Testis (tissue), 3 donors: Measurements from ENCODE around the gene ZNF385A. TPM values are rescaled to one million over a fixed set of nuclear protein-coding genes. Genes with fewer than 3 reads are reported as not detected.
A peak's percentile ranks its signal among the peaks of the same experiment; 100 is the strongest.

ENCODE experiments used
- DNase-seq: peaks from one replicate; pipeline ENCODE4 v3.0.0-alpha.2; 2019
- H3K27ac ChIP-seq, 2 donors: fragments of 200-600 bp; sonication (generic); one replicate each; pipeline ENCODE4 v1.5.1; 2019
- H3K27me3 ChIP-seq: fragments of 200-600 bp; sonication (generic); one replicate; pipeline ENCODE4 v1.5.1; 2019
- H3K36me3 ChIP-seq: fragments of 200-600 bp; sonication (generic); one replicate; pipeline ENCODE4 v1.5.1; 2017; ENCODE audit warnings: low read depth; ENCODE audit errors: missing control alignments
- H3K4me1 ChIP-seq: fragments of 200-600 bp; sonication (generic); one replicate; pipeline ENCODE4 v1.5.1; 2019
- H3K4me3 ChIP-seq, 2 donors: fragments of 200-600 bp; sonication (generic); one replicate each; pipeline ENCODE4 v1.5.1; 2017 to 2019
- H3K9me3 ChIP-seq: fragments of 200-600 bp; sonication (generic); one replicate; pipeline ENCODE4 v1.5.1; 2017
- CTCF ChIP-seq, 3 experiments: fragments of 450-650 bp in 2 of 3; fragments of 200-600 bp in 1 of 3; sonication (generic) in 1 of 3; IDR thresholded peaks; one replicate each; pipeline ENCODE4 v1.5.1; 2016 to 2019; ENCODE audit warnings: antibody characterized with exemption in 3 of 3, mild to moderate bottlenecking in 2 of 3, moderate library complexity in 1 of 3
- POLR2A ChIP-seq: fragments of 450-650 bp; IDR thresholded peaks from one replicate; pipeline ENCODE4 v1.6.1; 2017; ENCODE audit warnings: antibody characterized with exemption, mild to moderate bottlenecking, moderate library complexity
- WGBS, 2 donors: methylation state at CpG; one replicate each; pipeline ENCODE4 v1.1.5; 2018; 5-methylcytosine and 5-hydroxymethylcytosine counted together
- intact Hi-C: fragments of 100-400 bp; cut with DNase I; formaldehyde crosslinking; loops from one replicate; pipeline ENCODE4 v1.15.1; 2023; ENCODE audit warnings: low total_unique reads
- polyA plus RNA-seq: library from polyadenylated mRNA; stranded (reverse); fragments of 350-450 nt; fragmentation: Illumina TruSeq; extraction: RNeasy Lipid Tissue Mini Kit (QIAGEN cat#74804); gene quantifications from one replicate; pipeline ENCODE4 v1.2.3, GENCODE V29; 2014; ENCODE audit warnings: low read depth, low replicate concordance; ENCODE audit not compliant: insufficient read depth
- total RNA-seq, 2 donors: library from RNA; depleted of rRNA; stranded (reverse); fragments of >200 nt; gene quantifications; one replicate each; pipeline ENCODE4 v1.2.3, GENCODE V29; 2016

Gene ZNF385A
- total and polyA plus RNA-seq, 3 donors from 2014 or later = 3.5 to 10.9 (median 5.6) TPM

- TF ChIP-seq POLR2A = no peak
- TF ChIP-seq CTCF (IDR thresholded peaks at IDR 0.05) = no peak
- intact Hi-C loops = no loop called here
- Histone ChIP-seq H3K4me1 (peaks cover 48% of the 10 kb centered on the region), H3K27me3 (no peaks in the 10 kb centered on the region), H3K36me3 (no peaks in the 10 kb centered on the region), H3K27ac (peak overlapping the region in 1 of 2 donors; percentile 36), H3K9me3 (no peaks in the 10 kb centered on the region), H3K4me3 (no peak overlapping the region)
- DNase-seq = peak; percentile 45
- WGBS, 2 donors = 3 to 6% methylated on average over 21 of the region's 21 CpGs
These were observed 32.5 kb downstream of the ZNF385A start for GRCh38 chr12:54352022-54352531.

GRCh38 chr12:54351341-54351740 is 33.2 kb downstream of the ZNF385A start:
- H3K27ac ChIP-seq = no peak overlapping the region

GRCh38 chr12:54350743-54351142 is 33.8 kb downstream of the ZNF385A start:
- no peaks in the 10 kb centered on the region for H3K9me3 ChIP-seq
- no peaks in the 10 kb centered on the region for H3K36me3 ChIP-seq
- TF ChIP-seq CTCF (IDR thresholded peaks at IDR 0.05) = no peak
- no peak for TF ChIP-seq POLR2A
- intact Hi-C loops = no loop called here
- WGBS, 2 donors = 46 to 64% methylated on average over 3 of the region's 3 CpGs
- H3K27ac ChIP-seq = no peak overlapping the region
- H3K27me3 ChIP-seq = no peaks in the 10 kb centered on the region
- H3K4me3 ChIP-seq = no peak overlapping the region
- H3K4me1 ChIP-seq = peaks cover 38% of the 10 kb centered on the region
- no peak for DNase-seq

More at GRCh38 chr12:54351341-54351740, 33.2 kb downstream of the ZNF385A start:
- TF ChIP-seq CTCF (IDR thresholded peaks at IDR 0.05) (no peak), POLR2A (no peak)
- Histone ChIP-seq H3K4me3 (no peak overlapping the region), H3K27me3 (no peaks in the 10 kb centered on the region), H3K9me3 (no peaks in the 10 kb centered on the region), H3K4me1 (peaks cover 43% of the 10 kb centered on the region), H3K36me3 (no peaks in the 10 kb centered on the region)
- DNase-seq = no peak
- intact Hi-C loops = no loop called here
- 51 to 55% methylated on average over 4 of the region's 4 CpGs for WGBS, 2 donors

- intact Hi-C loops = no loop called here
- H3K27me3 ChIP-seq = no peaks in the 10 kb centered on the region
- no peak overlapping the region for H3K4me3 ChIP-seq
- TF ChIP-seq POLR2A = no peak
- no peak for DNase-seq
- H3K36me3 ChIP-seq = no peaks in the 10 kb centered on the region
- H3K27ac ChIP-seq = no peak overlapping the region
- H3K4me1 ChIP-seq = peaks cover 30% of the 10 kb centered on the region
- no peaks in the 10 kb centered on the region for H3K9me3 ChIP-seq
These were observed 34.9 kb downstream of the ZNF385A start for GRCh38 chr12:54349679-54350078.

- intact Hi-C loops = no loop called here
- Histone ChIP-seq H3K27ac (no peak overlapping the region), H3K4me1 (peaks cover 30% of the 10 kb centered on the region), H3K9me3 (no peaks in the 10 kb centered on the region), H3K4me3 (no peak overlapping the region), H3K36me3 (no peaks in the 10 kb centered on the region), H3K27me3 (no peaks in the 10 kb centered on the region)
- TF ChIP-seq CTCF (IDR thresholded peaks at IDR 0.05) (no peak), POLR2A (no peak)
- WGBS, 2 donors = 77 to 78% methylated on average over 4 of the region's 4 CpGs
- no peak for DNase-seq
These were observed 35.5 kb downstream of the ZNF385A start for GRCh38 chr12:54349036-54349435.
